Ascending aorta (tissue), 2 donors: ENCODE results near the gene PDE6B. TPM values are rescaled to one million over a fixed set of nuclear protein-coding genes. Genes with fewer than 3 reads are reported as not detected.

Source experiments
- DNase-seq, 2 donors: peaks; one replicate each; pipeline ENCODE4 v3.0.0-alpha.2; 2019; ENCODE audit warnings: low spot score in 2 of 2
- H3K27ac ChIP-seq, 2 donors: fragments of 200-600 bp; sonication (generic); one replicate each; pipeline ENCODE4 v1.5.1; 2016 to 2017; ENCODE audit warnings: mild to moderate bottlenecking in 1 of 2
- H3K27me3 ChIP-seq: fragments of 200-600 bp; sonication (generic); one replicate; pipeline ENCODE4 v1.5.1; 2017
- H3K36me3 ChIP-seq, 2 donors: fragments of 200-600 bp; sonication (generic); one replicate each; pipeline ENCODE4 v1.5.1; 2016
- H3K4me1 ChIP-seq, 2 donors: fragments of 200-600 bp; sonication (generic); one replicate each; pipeline ENCODE4 v1.5.1; 2016 to 2017; ENCODE audit warnings: mild to moderate bottlenecking in 1 of 2
- H3K4me3 ChIP-seq, 2 donors: fragments of 200-600 bp; sonication (generic); one replicate each; pipeline ENCODE4 v1.5.1; 2016 to 2017; ENCODE audit warnings: mild to moderate bottlenecking in 1 of 2
- H3K9me3 ChIP-seq, 2 donors: fragments of 200-600 bp; sonication (generic); one replicate each; pipeline ENCODE4 v1.5.1; 2016
- CTCF ChIP-seq, 3 experiments: fragments of 200-600 bp in 2 of 3; fragments of 450-650 bp in 1 of 3; sonication (generic) in 2 of 3; IDR thresholded peaks; one replicate each; pipeline ENCODE4 v1.5.1; 2016 to 2019; ENCODE audit warnings: antibody characterized with exemption in 3 of 3, mild to moderate bottlenecking in 1 of 3, moderate library complexity in 1 of 3
- intact Hi-C: fragments of 100-400 bp; cut with DNase I; formaldehyde crosslinking; loops from one replicate; pipeline ENCODE4 v1.15.1; 2023
- total RNA-seq: library from RNA; depleted of rRNA; stranded (reverse); fragments of >200 nt; gene quantifications from one replicate; pipeline ENCODE4 v1.1.0, GENCODE V29; 2016

Gene PDE6B
- total RNA-seq, 1 donor from 2014 or later, result not detected

GRCh38 chr4:578451-579443 lies 46.6 kb upstream of the PDE6B start:
- intact Hi-C loops, result no loop called here
- H3K4me1 ChIP-seq, result no peaks in the 10 kb centered on the region
- H3K27me3 ChIP-seq, result peaks cover 10% of the 10 kb centered on the region
- H3K27ac ChIP-seq, result no peak overlapping the region
- H3K36me3 ChIP-seq, result no peaks in the 10 kb centered on the region
- no peak for DNase-seq
- no peak overlapping the region for H3K4me3 ChIP-seq
- peaks cover 0 to 4% of the 10 kb centered on the region in 2 donors for H3K9me3 ChIP-seq
- TF ChIP-seq CTCF (IDR thresholded peaks at IDR 0.05), result no peak

- H3K4me3 ChIP-seq, result no peak overlapping the region
- peaks cover 0 to 11% of the 10 kb centered on the region in 2 donors for H3K9me3 ChIP-seq
- H3K27me3 ChIP-seq, result peaks cover 3% of the 10 kb centered on the region
- no peaks in the 10 kb centered on the region for H3K36me3 ChIP-seq
- H3K4me1 ChIP-seq, result no peaks in the 10 kb centered on the region
- H3K27ac ChIP-seq, result no peak overlapping the region
- no peak for TF ChIP-seq CTCF (IDR thresholded peaks at IDR 0.05)
- DNase-seq, result no peak
- intact Hi-C loops, result no loop called here
Measured at GRCh38 chr4:579543-580175, 45.7 kb upstream of the PDE6B start.

DNA sequence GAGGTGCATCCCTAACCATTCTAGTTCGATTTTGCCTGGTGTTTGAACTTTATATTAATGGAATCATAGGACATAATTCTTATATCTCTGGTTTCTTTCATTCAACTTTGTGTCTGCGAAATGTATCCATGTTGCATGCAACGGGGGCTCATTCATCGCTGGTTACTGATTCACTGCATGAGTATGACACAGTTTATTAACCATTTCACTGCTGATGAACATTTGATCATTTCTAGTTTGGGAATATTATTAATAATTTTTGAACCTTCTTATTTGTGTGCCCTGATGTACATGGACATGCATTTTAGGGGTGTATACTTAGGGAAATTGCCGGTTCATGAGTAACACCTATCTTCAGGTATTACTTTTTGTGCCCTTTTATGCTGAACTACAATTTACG lies 44.2 kb upstream of the PDE6B start:
- intact Hi-C loops, result no loop called here
- H3K9me3 ChIP-seq, result peaks cover 0 to 14% of the 10 kb centered on the region in 2 donors
- no peak for DNase-seq
- no peak overlapping the region for H3K27ac ChIP-seq
- H3K4me1 ChIP-seq, result no peaks in the 10 kb centered on the region
- no peak for TF ChIP-seq CTCF (IDR thresholded peaks at IDR 0.05)
- H3K4me3 ChIP-seq, result no peak overlapping the region
- H3K27me3 ChIP-seq, result no peaks in the 10 kb centered on the region
- no peaks in the 10 kb centered on the region for H3K36me3 ChIP-seq

DNA sequence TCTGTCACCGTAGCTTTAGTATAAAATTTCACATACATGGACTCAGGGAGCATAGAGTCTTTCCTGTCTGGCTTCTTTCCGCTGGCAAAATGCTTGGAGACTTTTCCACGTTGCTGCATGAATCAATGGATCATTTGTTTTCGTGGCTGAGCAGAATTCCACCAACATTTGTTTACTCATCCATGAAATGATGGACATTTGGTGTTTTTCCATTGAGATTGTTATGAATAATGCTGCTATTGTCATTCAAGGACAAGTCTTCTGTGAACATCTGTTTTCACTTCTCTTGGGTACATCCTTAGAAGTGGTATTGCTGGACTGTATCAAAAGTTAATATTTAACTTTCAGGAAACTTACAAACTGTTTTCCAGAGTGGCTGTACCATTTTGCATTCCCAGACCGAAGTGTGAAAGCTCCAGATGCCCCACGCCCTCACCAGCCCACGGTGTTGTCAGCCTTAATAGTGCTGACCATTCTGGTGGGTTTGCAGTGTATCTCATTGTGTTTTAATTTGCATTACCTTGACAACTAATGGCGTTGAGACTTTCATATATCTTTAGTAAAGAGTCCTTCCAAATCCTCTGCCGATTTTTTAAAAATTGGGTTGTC lies 43.5 kb upstream of the PDE6B start:
- Histone ChIP-seq H3K9me3 (peaks cover 0 to 14% of the 10 kb centered on the region in 2 donors), H3K4me1 (no peaks in the 10 kb centered on the region), H3K27ac (no peak overlapping the region), H3K27me3 (no peaks in the 10 kb centered on the region), H3K4me3 (no peak overlapping the region), H3K36me3 (no peaks in the 10 kb centered on the region)
- no peak for TF ChIP-seq CTCF (IDR thresholded peaks at IDR 0.05)
- DNase-seq, result no peak
- intact Hi-C loops, result no loop called here

- no peak for DNase-seq
- no peaks in the 10 kb centered on the region for H3K36me3 ChIP-seq
- TF ChIP-seq CTCF (IDR thresholded peaks at IDR 0.05), result no peak
- H3K4me3 ChIP-seq, result no peak overlapping the region
- no peak overlapping the region for H3K27ac ChIP-seq
- H3K4me1 ChIP-seq, result no peaks in the 10 kb centered on the region
- no peaks in the 10 kb centered on the region for H3K27me3 ChIP-seq
- peaks cover 0 to 17% of the 10 kb centered on the region in 2 donors for H3K9me3 ChIP-seq
- intact Hi-C loops, result no loop called here
Measured at GRCh38 chr4:583820-584219, 41.6 kb upstream of the PDE6B start.
